ENCODE results near the gene ERN1. TPM values are rescaled to one million over a fixed set of nuclear protein-coding genes. Genes with fewer than 3 reads are reported as not detected.

Gene ERN1
- total and polyA plus RNA-seq, 3 experiments from 2014 or later: 24.7 to 92.1 (median 25.5) TPM

- peak overlapping the region in 5 of 8 donors; percentile 27 to 91 (median 53) for H3K27ac Mint-ChIP-seq
- peaks cover 47 to 84% (median 51%) of the 10 kb centered on the region in 3 donors for H3K36me3 Mint-ChIP-seq
- no peaks in the 10 kb centered on the region for H3K9me3 ChIP-seq (ENCODE audit: low read length)
- H3K4me1 ChIP-seq (ENCODE audit: insufficient read depth, low read length): peaks cover 10% of the 10 kb centered on the region
- peak overlapping the region in 1 of 7 donors; percentile 39 for H3K4me3 Mint-ChIP-seq
- no peak overlapping the region for H3K4me3 ChIP-seq (ENCODE audit: low read length)
- H3K4me1 Mint-ChIP-seq: peaks cover 7 to 38% (median 38%) of the 10 kb centered on the region in 3 donors
- H3K27me3 ChIP-seq (ENCODE audit: insufficient read depth, low read length, poor library complexity, severe bottlenecking): no peaks in the 10 kb centered on the region
- H3K9me3 Mint-ChIP-seq: no peaks in the 10 kb centered on the region
- ChIA-PET POLR2A (no interaction called here), CTCF (interaction anchor here (0.6 to 1.1 kb wide), 3 partner anchors 11 to 75 kb away, joined by 3 to 5 read pairs (median 3); no protein-coding TSS in a partner anchor)
- H3K27ac ChIP-seq (ENCODE audit: low read depth, low read length): no peak overlapping the region
- DNase-seq: no peak
- no peaks in the 10 kb centered on the region for H3K27me3 Mint-ChIP-seq
- peaks cover 37% of the 10 kb centered on the region for H3K36me3 ChIP-seq (ENCODE audit: insufficient read depth, low read length)
These were observed 54.0 kb downstream of the ERN1 start for GRCh38 chr17:64075913-64076312.

GRCh38 chr17:64074704-64075426 lies 55.1 kb downstream of the ERN1 start:
- Histone ChIP-seq H3K36me3 (ENCODE audit: insufficient read depth, low read length) (peaks cover 46% of the 10 kb centered on the region), H3K9me3 (ENCODE audit: low read length) (peaks cover 3% of the 10 kb centered on the region), H3K4me3 (ENCODE audit: low read length) (no peak overlapping the region), H3K27ac (ENCODE audit: low read depth, low read length) (no peak overlapping the region), H3K4me1 (ENCODE audit: insufficient read depth, low read length) (no peaks in the 10 kb centered on the region), H3K27me3 (ENCODE audit: insufficient read depth, low read length, poor library complexity, severe bottlenecking) (no peaks in the 10 kb centered on the region)
- Mint-ChIP-seq H3K27ac (peak overlapping the region in 4 of 8 donors; percentile 4 to 77 (median 50)), H3K9me3 (peaks cover 0 to 9% (median 5%) of the 10 kb centered on the region in 5 donors), H3K27me3 (no peaks in the 10 kb centered on the region), H3K4me3 (no peak overlapping the region), H3K36me3 (peaks cover 54 to 88% (median 57%) of the 10 kb centered on the region in 3 donors), H3K4me1 (peaks cover 7 to 28% (median 27%) of the 10 kb centered on the region in 3 donors)
- no peak for DNase-seq
- CTCF ChIA-PET: interaction anchor here (0.8 to 1.5 kb wide), 4 partner anchors 13 to 128 kb away, joined by 3 read pairs; no protein-coding TSS in a partner anchor
- POLR2A ChIA-PET: interaction anchor here (0.6 to 1.2 kb wide), 2 partner anchors 71 to 345 kb away, joined by 4 read pairs; no protein-coding TSS in a partner anchor

- Mint-ChIP-seq H3K27ac (peak overlapping the region in 6 of 8 donors; percentile 10 to 84 (median 53)), H3K4me1 (peaks cover 7 to 19% (median 19%) of the 10 kb centered on the region in 3 donors), H3K4me3 (no peak overlapping the region), H3K27me3 (no peaks in the 10 kb centered on the region), H3K9me3 (peaks cover 2 to 17% (median 13%) of the 10 kb centered on the region in 5 donors), H3K36me3 (peaks cover 54 to 88% (median 58%) of the 10 kb centered on the region in 3 donors)
- Histone ChIP-seq H3K9me3 (ENCODE audit: low read length) (peaks cover 11% of the 10 kb centered on the region), H3K27ac (ENCODE audit: low read depth, low read length) (no peak overlapping the region), H3K4me1 (ENCODE audit: insufficient read depth, low read length) (no peaks in the 10 kb centered on the region), H3K36me3 (ENCODE audit: insufficient read depth, low read length) (peaks cover 46% of the 10 kb centered on the region), H3K27me3 (ENCODE audit: insufficient read depth, low read length, poor library complexity, severe bottlenecking) (no peaks in the 10 kb centered on the region), H3K4me3 (ENCODE audit: low read length) (no peak overlapping the region)
- CTCF ChIA-PET: interaction anchor here (0.8 to 1.5 kb wide), 5 partner anchors 10 to 128 kb away, joined by 3 read pairs; no protein-coding TSS in a partner anchor
- POLR2A ChIA-PET: interaction anchor here (0.6 to 1.2 kb wide), 2 partner anchors 72 to 344 kb away, joined by 4 read pairs; no protein-coding TSS in a partner anchor
- DNase-seq: no peak
These were observed 55.9 kb downstream of the ERN1 start for GRCh38 chr17:64073771-64074703.

- peaks cover 6 to 24% (median 20%) of the 10 kb centered on the region in 5 donors for H3K9me3 Mint-ChIP-seq
- peak overlapping the region in 5 of 8 donors; percentile 12 to 94 (median 62) for H3K27ac Mint-ChIP-seq
- ChIA-PET POLR2A (no interaction called here), CTCF (no interaction called here)
- no peaks in the 10 kb centered on the region for H3K27me3 Mint-ChIP-seq
- no peak overlapping the region for H3K4me3 Mint-ChIP-seq
- Histone ChIP-seq H3K4me1 (ENCODE audit: insufficient read depth, low read length) (peaks cover 21% of the 10 kb centered on the region), H3K27me3 (ENCODE audit: insufficient read depth, low read length, poor library complexity, severe bottlenecking) (no peaks in the 10 kb centered on the region), H3K4me3 (ENCODE audit: low read length) (no peak overlapping the region), H3K9me3 (ENCODE audit: low read length) (peaks cover 14% of the 10 kb centered on the region), H3K36me3 (ENCODE audit: insufficient read depth, low read length) (peaks cover 54% of the 10 kb centered on the region), H3K27ac (ENCODE audit: low read depth, low read length) (no peak overlapping the region)
- DNase-seq: no peak
- H3K4me1 Mint-ChIP-seq: peaks cover 0 to 32% (median 32%) of the 10 kb centered on the region in 3 donors
- H3K36me3 Mint-ChIP-seq: peaks cover 60 to 91% (median 66%) of the 10 kb centered on the region in 3 donors
These were observed 58.8 kb downstream of the ERN1 start for GRCh38 chr17:64071111-64071510.

GRCh38 chr17:64070213-64070612 lies 59.7 kb downstream of the ERN1 start:
- Histone ChIP-seq H3K27ac (ENCODE audit: low read depth, low read length) (no peak overlapping the region), H3K36me3 (ENCODE audit: insufficient read depth, low read length) (peaks cover 54% of the 10 kb centered on the region), H3K4me1 (ENCODE audit: insufficient read depth, low read length) (peaks cover 30% of the 10 kb centered on the region), H3K4me3 (ENCODE audit: low read length) (no peak overlapping the region), H3K9me3 (ENCODE audit: low read length) (peaks cover 14% of the 10 kb centered on the region), H3K27me3 (ENCODE audit: insufficient read depth, low read length, poor library complexity, severe bottlenecking) (no peaks in the 10 kb centered on the region)
- CTCF ChIA-PET: no interaction called here
- Mint-ChIP-seq H3K9me3 (peaks cover 6 to 24% (median 20%) of the 10 kb centered on the region in 5 donors), H3K4me1 (peaks cover 0 to 34% (median 31%) of the 10 kb centered on the region in 3 donors), H3K36me3 (peaks cover 58 to 88% (median 70%) of the 10 kb centered on the region in 3 donors), H3K27ac (peak overlapping the region in 5 of 8 donors; percentile 42 to 97 (median 65)), H3K4me3 (no peak overlapping the region), H3K27me3 (no peaks in the 10 kb centered on the region)
- POLR2A ChIA-PET: no interaction called here
- DNase-seq: no peak

GRCh38 chr17:64069143-64069542 lies 60.8 kb downstream of the ERN1 start:
- peaks cover 40% of the 10 kb centered on the region for H3K4me1 ChIP-seq (ENCODE audit: insufficient read depth, low read length)
- H3K36me3 ChIP-seq (ENCODE audit: insufficient read depth, low read length): peaks cover 52% of the 10 kb centered on the region
- ChIA-PET POLR2A (no interaction called here), CTCF (interaction anchor here (1.2 kb wide), 1 partner anchor 44 kb away, joined by 4 read pairs; no protein-coding TSS in a partner anchor)
- H3K27me3 ChIP-seq (ENCODE audit: insufficient read depth, low read length, poor library complexity, severe bottlenecking): no peaks in the 10 kb centered on the region
- H3K9me3 ChIP-seq (ENCODE audit: low read length): peaks cover 14% of the 10 kb centered on the region
- H3K4me3 ChIP-seq (ENCODE audit: low read length): no peak overlapping the region
- Mint-ChIP-seq H3K27me3 (peaks cover 0 to 1% of the 10 kb centered on the region in 2 donors), H3K27ac (peak overlapping the region in 6 of 8 donors; percentile 12 to 98 (median 82)), H3K4me1 (peaks cover 6 to 45% (median 42%) of the 10 kb centered on the region in 3 donors), H3K9me3 (peaks cover 6 to 24% (median 20%) of the 10 kb centered on the region in 5 donors), H3K4me3 (no peak overlapping the region), H3K36me3 (peaks cover 58 to 88% (median 77%) of the 10 kb centered on the region in 3 donors)
- no peak for DNase-seq
- H3K27ac ChIP-seq (ENCODE audit: low read depth, low read length): no peak overlapping the region

GRCh38 chr17:64067657-64068056 lies 62.3 kb downstream of the ERN1 start:
- Mint-ChIP-seq H3K27ac (peak overlapping the region in 7 of 8 donors; percentile 88 to 98 (median 98)), H3K4me1 (peaks cover 19 to 57% (median 57%) of the 10 kb centered on the region in 3 donors)
- no peak overlapping the region for H3K27ac ChIP-seq (ENCODE audit: low read depth, low read length)

More at GRCh38 chr17:64067657-64068056, 62.3 kb downstream of the ERN1 start:
- H3K36me3 ChIP-seq (ENCODE audit: insufficient read depth, low read length): peaks cover 54% of the 10 kb centered on the region
- H3K9me3 Mint-ChIP-seq: peaks cover 6 to 24% (median 20%) of the 10 kb centered on the region in 5 donors
- H3K27me3 ChIP-seq (ENCODE audit: insufficient read depth, low read length, poor library complexity, severe bottlenecking): no peaks in the 10 kb centered on the region
- CTCF ChIA-PET: interaction anchor here (1.5 kb wide), 1 partner anchor 66 kb away, joined by 4 read pairs; no protein-coding TSS in a partner anchor
- no peak overlapping the region for H3K4me3 ChIP-seq (ENCODE audit: low read length)
- peaks cover 55% of the 10 kb centered on the region for H3K4me1 ChIP-seq (ENCODE audit: insufficient read depth, low read length)
- peaks cover 14% of the 10 kb centered on the region for H3K9me3 ChIP-seq (ENCODE audit: low read length)
- peaks cover 0 to 1% of the 10 kb centered on the region in 2 donors for H3K27me3 Mint-ChIP-seq
- H3K4me3 Mint-ChIP-seq: peak overlapping the region in 5 of 7 donors; percentile 78 to 95 (median 93)
- POLR2A ChIA-PET: no interaction called here
- DNase-seq: no peak
- H3K36me3 Mint-ChIP-seq: peaks cover 61 to 93% (median 80%) of the 10 kb centered on the region in 3 donors
